ENCODE data around the gene CCBE1.
"Not testable (repeated sequence)": the region's sequence is repeated elsewhere in the genome, so short reads cannot be mapped to it uniquely, and the experiment has no call there.

Gene CCBE1

GRCh38 chr18:59697236-59697932 is at the start of gene CCBE1:
Gene CCBE1 (minus strand): TSS chr18:59697423.
- no peak within 1 kb of the TSS for H3K27ac ChIP-seq
- TF ChIP-seq, protein P1, sequence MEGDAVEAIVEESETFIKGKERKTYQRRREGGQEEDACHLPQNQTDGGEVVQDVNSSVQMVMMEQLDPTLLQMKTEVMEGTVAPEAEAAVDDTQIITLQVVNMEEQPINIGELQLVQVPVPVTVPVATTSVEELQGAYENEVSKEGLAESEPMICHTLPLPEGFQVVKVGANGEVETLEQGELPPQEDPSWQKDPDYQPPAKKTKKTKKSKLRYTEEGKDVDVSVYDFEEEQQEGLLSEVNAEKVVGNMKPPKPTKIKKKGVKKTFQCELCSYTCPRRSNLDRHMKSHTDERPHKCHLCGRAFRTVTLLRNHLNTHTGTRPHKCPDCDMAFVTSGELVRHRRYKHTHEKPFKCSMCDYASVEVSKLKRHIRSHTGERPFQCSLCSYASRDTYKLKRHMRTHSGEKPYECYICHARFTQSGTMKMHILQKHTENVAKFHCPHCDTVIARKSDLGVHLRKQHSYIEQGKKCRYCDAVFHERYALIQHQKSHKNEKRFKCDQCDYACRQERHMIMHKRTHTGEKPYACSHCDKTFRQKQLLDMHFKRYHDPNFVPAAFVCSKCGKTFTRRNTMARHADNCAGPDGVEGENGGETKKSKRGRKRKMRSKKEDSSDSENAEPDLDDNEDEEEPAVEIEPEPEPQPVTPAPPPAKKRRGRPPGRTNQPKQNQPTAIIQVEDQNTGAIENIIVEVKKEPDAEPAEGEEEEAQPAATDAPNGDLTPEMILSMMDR (conservative IDR thresholded peaks at IDR 0.05): peak; percentile 96
- TF ChIP-seq ZFX (IDR thresholded peaks at IDR 0.05): no peak

- no peak overlapping the region for H3K27ac ChIP-seq
- TF ChIP-seq, protein P1 (conservative IDR thresholded peaks at IDR 0.05): no peak
- no peak for TF ChIP-seq ZFX (IDR thresholded peaks at IDR 0.05)
Observed at GRCh38 chr18:59744271-59744721, 47.1 kb upstream of the CCBE1 start.

DNA sequence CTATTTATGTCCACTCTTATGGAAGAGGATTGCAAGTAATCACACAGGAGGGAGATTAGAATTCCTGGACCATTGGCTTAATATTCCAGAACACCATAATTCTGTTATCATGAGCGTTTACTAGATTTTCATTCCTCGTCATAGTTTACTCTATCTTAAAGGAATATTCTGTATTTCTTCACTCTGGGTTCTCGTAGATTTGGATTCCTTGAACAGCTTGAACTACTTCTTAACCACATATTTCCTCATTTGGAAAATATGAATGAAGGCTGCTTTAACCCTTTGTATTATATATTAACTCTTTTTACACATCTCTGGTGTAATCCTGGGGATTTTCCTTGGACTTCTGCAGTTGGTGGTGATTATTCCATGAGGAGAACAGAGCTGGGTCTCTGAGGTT is 46.3 kb upstream of the CCBE1 start:
- no peak overlapping the region for H3K27ac ChIP-seq
- TF ChIP-seq, protein P1 (conservative IDR thresholded peaks at IDR 0.05): no peak
- TF ChIP-seq ZFX (IDR thresholded peaks at IDR 0.05): no peak

DNA sequence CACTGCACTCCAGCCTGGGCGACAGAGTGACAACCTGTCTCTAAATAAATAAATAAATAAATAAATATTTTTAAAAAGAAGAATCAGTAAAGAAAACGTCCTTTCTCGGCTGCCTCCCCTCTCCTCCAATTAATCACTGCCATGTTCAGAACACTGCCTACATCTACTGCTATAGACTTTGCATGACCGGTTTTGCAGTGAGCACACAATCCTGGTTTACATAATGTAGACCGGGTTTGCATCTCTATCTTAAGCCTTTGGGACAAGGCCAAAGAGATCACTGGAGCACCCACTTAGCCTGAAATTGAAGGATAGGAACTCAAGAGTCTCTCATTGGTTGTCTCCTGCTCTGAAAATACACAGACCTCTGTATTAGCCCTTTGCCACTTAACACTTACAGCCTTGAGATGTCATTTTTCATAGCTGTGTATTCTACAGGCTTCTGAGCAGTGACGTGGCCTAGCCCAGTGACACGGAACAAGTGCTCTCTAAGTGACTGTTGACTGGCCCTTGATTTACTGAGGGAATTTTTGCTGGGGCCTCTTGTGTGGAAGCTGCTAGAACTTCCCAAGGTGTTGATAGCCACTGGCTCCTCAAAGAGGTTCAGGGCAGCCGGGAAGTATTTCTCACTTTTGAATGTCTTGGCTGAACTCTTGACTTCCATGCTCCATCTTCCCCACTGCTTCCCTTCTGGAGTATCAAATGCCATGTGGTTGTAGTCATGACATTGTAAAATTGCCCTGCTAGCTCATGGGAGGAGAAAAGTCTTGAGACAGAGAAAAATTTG is 45.3 kb upstream of the CCBE1 start:
- no peak overlapping the region for H3K27ac ChIP-seq
- TF ChIP-seq, protein P1 (conservative IDR thresholded peaks at IDR 0.05): no peak
- no peak for TF ChIP-seq ZFX (IDR thresholded peaks at IDR 0.05)

DNA sequence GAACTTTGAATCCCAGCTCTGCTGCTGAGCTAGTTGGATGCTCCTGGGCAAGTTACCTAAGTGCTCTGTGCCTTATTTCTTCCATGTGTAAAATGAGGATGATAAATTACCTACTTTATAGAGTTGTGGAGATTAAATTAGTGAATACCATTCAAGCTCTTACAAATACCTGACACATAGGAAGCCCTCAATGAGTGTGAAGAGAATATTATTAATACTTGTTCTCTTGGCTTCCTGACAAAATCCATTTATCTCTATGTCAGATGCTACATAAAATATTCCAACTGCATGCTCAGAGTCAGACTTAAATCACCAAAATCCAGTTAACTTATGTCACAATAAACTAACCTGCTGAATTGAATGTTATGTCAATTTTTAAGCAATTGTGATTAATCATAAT is 42.9 kb upstream of the CCBE1 start:
- no peak for TF ChIP-seq ZFX (IDR thresholded peaks at IDR 0.05)
- TF ChIP-seq, protein P1 (conservative IDR thresholded peaks at IDR 0.05): no peak

DNA sequence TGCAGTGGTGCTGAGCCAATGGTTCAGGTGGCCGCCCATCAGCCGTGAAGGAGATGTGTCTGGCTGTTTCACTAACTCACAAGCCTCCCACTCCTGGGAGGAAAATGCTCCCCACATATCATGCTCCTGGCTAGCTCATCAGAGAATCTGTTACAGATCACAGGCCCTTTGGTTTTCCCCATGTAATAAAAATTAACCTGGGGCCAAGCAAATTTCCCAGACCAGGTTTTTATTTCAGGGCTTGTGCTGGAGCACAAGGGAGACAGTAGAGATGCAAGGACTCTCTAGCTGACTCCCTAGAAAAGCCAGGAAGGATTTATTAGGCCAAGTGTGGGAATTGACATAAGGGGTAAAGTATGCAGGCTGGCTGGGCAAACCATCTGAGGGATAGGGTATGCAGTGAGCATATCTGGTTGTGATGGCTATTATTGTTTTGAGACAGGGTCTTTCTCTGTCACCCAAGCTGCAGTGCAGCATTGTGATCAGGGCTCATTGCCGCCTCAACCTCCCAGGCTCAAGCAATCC is 40.6 kb upstream of the CCBE1 start:
- no peak overlapping the region for H3K27ac ChIP-seq
- TF ChIP-seq, protein P1 (conservative IDR thresholded peaks at IDR 0.05): no peak
- TF ChIP-seq ZFX (IDR thresholded peaks at IDR 0.05): no peak

More for the DNA sequence above, 42.9 kb upstream of the CCBE1 start:
- no peak overlapping the region for H3K27ac ChIP-seq

DNA sequence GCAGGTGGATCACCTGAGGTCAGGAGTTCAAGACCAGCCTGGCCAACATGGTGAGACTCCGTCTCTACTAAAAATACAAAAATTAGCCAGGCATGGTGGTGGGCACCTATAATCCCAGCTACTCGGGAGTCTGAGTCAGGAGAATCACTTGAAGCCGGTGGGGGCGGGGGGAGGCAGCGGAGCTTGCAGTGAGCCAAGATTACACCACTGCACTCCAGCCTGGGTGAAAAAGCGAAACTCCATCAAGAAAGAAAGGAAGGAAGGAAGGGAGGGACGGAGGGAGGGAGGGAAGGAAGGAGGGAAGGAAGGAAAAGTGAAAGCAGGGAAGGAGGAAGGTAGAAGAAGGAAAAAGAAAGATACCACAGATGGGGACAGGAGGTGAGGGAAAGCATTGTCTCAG is 40.1 kb upstream of the CCBE1 start:
- not testable (repeated sequence) for H3K27ac ChIP-seq

All from C4-2B (cell line).